ENCODE results near the gene CABP4. TPM values are rescaled to one million over a fixed set of nuclear protein-coding genes. Genes with fewer than 3 reads are reported as not detected.

CABP4 gene
- total RNA-seq, 1 donor, result not detected

DNA sequence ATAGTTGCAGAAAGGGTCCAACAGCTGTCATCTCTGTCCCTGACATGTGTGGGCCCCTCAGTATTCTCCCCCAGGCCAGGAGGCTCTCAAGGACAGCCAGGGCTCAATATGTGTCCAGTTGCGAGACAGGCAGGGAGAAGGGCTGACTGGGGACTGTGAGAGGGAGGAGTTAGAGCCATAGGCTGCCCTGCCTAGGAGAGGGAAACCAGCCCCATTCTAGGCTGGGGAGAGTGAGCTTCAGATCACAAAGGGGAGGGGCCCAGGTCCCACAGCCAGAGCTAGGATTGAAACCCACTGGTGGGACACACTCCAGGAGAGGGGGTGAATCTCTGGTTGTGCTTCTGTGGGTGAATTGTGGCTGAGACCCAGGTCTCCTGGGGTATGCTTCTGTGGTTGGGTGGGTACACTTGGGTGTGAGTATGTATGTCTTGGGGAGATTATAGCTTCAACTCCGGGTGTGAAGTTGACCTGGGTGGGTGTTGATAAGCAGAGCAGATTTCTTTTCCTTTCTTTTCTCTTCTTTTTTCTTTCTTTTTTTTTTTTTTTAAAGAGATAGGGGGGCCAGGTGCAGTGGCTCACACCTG lies 41.8 kb upstream of the CABP4 start:
- H3K4me3 ChIP-seq (ENCODE audit: low read depth, low read length), result no peak overlapping the region
- TF ChIP-seq, protein P1, sequence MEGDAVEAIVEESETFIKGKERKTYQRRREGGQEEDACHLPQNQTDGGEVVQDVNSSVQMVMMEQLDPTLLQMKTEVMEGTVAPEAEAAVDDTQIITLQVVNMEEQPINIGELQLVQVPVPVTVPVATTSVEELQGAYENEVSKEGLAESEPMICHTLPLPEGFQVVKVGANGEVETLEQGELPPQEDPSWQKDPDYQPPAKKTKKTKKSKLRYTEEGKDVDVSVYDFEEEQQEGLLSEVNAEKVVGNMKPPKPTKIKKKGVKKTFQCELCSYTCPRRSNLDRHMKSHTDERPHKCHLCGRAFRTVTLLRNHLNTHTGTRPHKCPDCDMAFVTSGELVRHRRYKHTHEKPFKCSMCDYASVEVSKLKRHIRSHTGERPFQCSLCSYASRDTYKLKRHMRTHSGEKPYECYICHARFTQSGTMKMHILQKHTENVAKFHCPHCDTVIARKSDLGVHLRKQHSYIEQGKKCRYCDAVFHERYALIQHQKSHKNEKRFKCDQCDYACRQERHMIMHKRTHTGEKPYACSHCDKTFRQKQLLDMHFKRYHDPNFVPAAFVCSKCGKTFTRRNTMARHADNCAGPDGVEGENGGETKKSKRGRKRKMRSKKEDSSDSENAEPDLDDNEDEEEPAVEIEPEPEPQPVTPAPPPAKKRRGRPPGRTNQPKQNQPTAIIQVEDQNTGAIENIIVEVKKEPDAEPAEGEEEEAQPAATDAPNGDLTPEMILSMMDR (IDR thresholded peaks at IDR 0.05; ENCODE audit: insufficient read depth, low read length), result no peak
- DNase-seq (ENCODE audit: low read depth), result no peak

DNA sequence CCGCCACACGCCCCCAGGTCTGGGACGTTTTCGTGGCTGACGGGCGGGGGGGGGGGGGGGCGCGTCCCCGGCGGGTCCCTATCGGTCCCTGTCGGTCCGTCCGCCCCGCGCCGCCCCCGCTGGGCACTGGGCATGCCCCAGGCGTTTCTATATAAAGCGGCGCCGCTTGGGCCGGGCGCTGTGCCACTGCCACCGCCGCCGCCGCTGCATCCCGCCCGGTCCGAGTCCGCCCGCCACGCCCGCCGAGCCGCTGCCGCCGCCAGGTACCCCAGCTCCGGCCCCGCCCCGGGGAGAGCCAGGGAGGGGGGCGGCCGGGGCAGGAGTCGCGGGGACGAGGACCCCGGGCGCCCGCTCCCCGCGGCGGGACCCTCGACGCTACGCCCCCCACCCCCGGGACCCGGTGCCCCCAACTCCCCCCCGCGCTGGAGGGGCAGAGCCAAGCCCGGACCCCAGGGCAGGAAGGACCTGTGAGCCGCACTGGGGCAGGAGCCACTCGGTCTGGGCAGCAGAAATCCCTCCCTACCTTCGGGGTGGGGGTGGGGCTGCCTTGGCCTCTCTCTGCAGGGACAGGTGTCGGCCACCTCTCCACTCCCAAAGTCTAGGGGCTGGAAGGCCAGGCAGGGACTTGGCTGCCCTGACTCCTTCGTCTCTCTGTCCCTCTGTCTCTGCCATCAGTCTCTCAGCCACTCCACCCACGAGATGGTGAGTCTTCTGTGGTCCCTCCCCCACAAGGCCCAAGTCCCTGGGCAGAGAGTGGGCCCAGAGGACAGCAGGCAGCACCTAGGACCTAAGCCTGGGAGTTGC lies 39.5 kb upstream of the CABP4 start, which contains the start of gene CARNS1:
Gene CARNS1, plus strand, starts transcription at position 178 of the 804 bp plus-strand sequence. Its CDS starts 522 bp downstream, at position 700.
- DNase-seq (ENCODE audit: low read depth), result no peak
- H3K4me3 ChIP-seq (ENCODE audit: low read depth, low read length), result peak within 1 kb of the TSS; percentile 31
- TF ChIP-seq, protein P1 (IDR thresholded peaks at IDR 0.05; ENCODE audit: insufficient read depth, low read length), result no peak

DNA sequence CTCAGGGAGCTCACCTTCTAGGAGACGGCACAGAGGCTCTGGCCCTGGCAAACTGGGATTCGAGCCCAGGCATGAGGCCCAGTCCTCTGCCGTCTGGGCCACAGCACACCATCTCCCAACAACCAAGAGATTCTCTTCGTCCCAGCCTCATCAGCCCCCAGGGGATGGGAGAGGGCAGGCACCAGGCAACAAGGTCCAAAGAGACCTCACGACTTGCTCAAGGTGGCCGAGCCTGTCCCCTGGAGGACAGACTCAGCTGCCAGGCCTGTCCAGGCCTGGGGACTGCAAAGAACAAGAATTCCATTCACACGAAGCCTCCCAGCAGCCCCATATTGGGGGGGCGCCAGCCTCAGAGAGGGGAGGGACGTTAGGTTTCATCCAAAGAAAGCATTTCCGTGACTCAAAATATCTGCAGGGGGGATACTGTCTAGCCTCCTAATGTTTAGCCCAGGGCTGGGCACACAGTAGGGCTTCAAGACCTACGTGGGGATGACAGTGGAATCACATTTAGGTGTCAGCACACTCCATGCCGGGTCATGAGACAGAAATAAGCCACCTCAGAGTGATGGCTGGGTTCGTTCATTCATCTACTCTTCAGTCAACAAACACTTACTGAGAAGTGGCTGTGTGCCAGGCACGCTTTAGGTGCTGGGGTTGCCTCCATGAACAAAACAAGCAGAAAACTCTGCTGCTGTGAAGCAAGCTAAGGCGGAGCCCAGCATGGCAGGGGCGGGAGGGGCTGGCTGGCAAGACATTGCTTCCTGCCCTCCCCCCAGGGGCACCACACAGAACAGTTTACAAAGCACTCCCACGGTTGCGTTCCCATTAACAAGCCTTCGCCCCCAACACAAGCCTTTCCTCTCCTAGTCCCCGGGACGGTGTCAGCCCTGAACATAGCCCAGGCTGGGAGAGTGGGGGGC lies 38.5 kb upstream of the CABP4 start:
- TF ChIP-seq, protein P1 (IDR thresholded peaks at IDR 0.05; ENCODE audit: insufficient read depth, low read length), result no peak
- DNase-seq (ENCODE audit: low read depth), result peak; percentile 31
- no peak overlapping the region for H3K4me3 ChIP-seq (ENCODE audit: low read depth, low read length)

DNA sequence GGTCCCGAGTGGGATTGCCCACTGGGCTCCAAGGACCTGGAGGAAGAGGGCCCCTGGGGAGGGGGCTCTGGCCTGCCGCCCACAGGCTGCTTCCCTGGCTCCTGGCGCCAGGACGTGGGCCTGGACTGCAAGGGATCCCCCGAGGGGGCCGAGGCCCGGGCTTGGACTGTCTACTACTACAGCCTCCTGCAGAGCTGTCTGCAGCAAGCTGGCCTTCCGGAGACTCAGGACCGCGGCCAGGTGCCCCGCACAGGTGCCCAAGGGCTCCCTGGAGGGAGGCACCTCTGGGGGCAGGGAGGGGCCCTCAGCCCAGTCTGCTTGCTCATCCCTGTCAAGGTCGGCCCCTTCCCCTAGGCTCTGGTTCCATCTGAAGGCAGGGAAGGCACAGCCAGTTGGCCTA lies 37.7 kb upstream of the CABP4 start:
- no peak for DNase-seq (ENCODE audit: low read depth)
- TF ChIP-seq, protein P1 (IDR thresholded peaks at IDR 0.05; ENCODE audit: insufficient read depth, low read length), result no peak
- H3K4me3 ChIP-seq (ENCODE audit: low read depth, low read length), result no peak overlapping the region

DNA sequence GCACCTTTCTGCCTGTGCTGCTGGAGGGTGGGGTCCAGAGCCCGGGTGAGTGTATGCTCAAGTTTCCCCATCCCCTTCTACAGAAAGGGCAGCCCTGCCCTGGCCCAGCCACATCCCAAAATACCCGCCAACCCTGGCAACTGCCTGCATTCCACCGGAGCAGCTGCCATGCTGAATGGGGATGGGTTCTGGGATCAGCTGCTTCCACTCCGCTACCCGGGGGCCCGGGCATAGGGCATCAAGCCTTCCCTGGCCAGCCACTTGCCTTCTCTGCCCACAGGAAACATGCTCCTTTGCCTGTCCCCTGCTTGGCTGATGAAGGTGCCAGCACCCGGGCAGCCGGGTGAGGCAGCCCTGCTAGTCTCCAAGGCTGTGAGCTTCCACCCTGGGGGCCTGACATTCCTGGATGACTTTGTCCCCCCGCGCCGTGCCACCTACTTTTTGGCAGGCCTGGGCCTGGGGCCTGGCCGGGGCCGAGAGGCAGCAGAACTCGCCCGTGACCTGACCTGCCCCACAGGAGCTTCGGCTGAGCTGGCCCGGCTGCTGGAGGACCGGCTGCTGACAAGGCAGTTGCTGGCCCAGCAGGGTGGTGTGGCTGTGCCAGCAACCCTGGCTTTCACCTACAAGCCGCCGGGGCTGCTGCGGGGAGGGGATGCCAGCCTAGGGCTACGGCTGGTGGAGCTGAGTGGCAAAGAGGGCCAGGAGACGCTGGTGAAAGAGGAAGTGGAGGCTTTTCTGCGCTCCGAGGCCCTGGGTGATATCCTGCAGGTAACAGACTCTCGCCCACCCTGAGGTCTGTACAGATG lies 36.5 kb upstream of the CABP4 start:
- TF ChIP-seq, protein P1 (IDR thresholded peaks at IDR 0.05; ENCODE audit: insufficient read depth, low read length), result no peak
- no peak for DNase-seq (ENCODE audit: low read depth)
- H3K4me3 ChIP-seq (ENCODE audit: low read depth, low read length), result no peak overlapping the region

Data from fibroblast of the aortic adventitia (primary cell).